Measurements from ENCODE around the gene SLC8A2.

Gene SLC8A2

DNA sequence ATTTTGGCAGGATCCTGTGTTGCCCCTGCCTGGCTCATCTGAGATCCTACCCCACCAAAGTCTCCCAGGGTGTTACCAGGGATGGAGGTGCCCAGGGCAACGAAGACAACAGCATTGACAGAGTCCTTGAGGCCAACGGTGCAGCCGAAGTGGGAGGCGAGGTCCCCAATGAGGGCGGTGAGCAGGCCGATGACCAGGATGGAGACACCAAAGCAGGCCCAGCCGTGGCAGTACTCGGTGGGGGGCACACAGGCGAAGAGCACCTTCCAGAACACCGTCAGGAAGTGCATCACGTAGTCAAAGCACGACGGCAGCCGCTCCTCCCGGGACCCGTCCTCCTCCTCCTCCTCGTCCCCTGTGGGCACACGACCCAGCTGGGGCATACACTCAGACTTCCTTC lies 39.6 kb downstream of the SLC8A2 start:
- Histone ChIP-seq H3K27me3 (ENCODE audit: control insufficient read depth in 2 of 2, insufficient read depth in 2 of 2, low read length in 2 of 2) (peaks cover 17 to 30% of the 10 kb centered on the region in 2 donors), H3K36me3 (ENCODE audit: control insufficient read depth in 2 of 2, insufficient read depth in 2 of 2, low read length in 2 of 2) (no peaks in the 10 kb centered on the region), H3K27ac (ENCODE audit: low read depth in 2 of 2, low read length in 2 of 2) (no peak overlapping the region), H3K9ac (ENCODE audit: low read depth in 1 of 2, low read length in 2 of 2) (no peak overlapping the region), H3K9me3 (ENCODE audit: control insufficient read depth in 2 of 2, low read length in 2 of 2) (no peaks in the 10 kb centered on the region), H3K4me3 (ENCODE audit: low read length in 2 of 2) (no peak overlapping the region), H3K4me1 (ENCODE audit: control insufficient read depth in 2 of 2, insufficient read depth in 2 of 2, low read length in 2 of 2) (peaks cover 7 to 11% of the 10 kb centered on the region in 2 donors)

DNA sequence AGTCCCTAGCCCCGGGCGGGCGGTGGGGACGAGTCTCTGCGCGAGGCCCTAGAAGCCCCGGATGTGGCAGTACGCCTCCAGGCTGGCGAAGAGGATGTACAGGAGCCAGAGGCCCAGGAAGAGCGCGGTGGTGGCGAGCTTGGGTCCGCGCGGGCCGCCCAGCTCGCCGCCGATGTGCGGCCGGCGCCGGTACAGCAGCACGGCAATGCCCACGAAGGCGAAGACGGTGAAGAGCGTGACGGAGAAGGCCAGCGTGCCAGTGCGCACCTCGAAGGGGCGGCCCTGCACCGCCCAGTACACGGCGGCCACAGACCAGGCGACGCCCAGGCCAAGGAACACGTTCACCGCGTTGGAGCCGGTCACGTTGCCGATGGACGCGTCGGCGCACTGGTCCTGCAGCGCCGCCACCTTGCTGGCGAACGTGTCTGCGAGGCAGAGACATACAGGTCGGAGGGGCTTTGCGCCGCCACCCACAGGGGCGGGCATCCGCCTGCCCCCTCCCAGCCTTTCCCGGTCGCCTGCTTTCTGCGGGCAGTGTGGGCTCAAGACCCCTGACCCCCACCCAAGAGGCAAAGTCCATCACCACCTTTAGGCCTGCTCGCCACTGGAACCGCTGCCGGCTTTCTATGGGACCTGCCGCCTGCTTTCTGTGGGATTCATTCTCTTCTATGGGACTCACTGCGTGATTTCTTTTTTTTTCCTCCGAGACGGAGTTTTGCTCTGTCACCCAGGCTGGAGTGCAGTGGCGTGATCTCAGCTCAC lies 41.5 kb downstream of the SLC8A2 start:
- Histone ChIP-seq H3K4me3 (ENCODE audit: low read length in 2 of 2) (peak overlapping the region in 1 of 2 donors; percentile 29), H3K9ac (ENCODE audit: low read depth in 1 of 2, low read length in 2 of 2) (no peak overlapping the region), H3K4me1 (ENCODE audit: control insufficient read depth in 2 of 2, insufficient read depth in 2 of 2, low read length in 2 of 2) (peaks cover 7 to 11% of the 10 kb centered on the region in 2 donors), H3K36me3 (ENCODE audit: control insufficient read depth in 2 of 2, insufficient read depth in 2 of 2, low read length in 2 of 2) (no peaks in the 10 kb centered on the region), H3K27ac (ENCODE audit: low read depth in 2 of 2, low read length in 2 of 2) (no peak overlapping the region), H3K27me3 (ENCODE audit: control insufficient read depth in 2 of 2, insufficient read depth in 2 of 2, low read length in 2 of 2) (peaks cover 17 to 34% of the 10 kb centered on the region in 2 donors), H3K9me3 (ENCODE audit: control insufficient read depth in 2 of 2, low read length in 2 of 2) (no peaks in the 10 kb centered on the region)

DNA sequence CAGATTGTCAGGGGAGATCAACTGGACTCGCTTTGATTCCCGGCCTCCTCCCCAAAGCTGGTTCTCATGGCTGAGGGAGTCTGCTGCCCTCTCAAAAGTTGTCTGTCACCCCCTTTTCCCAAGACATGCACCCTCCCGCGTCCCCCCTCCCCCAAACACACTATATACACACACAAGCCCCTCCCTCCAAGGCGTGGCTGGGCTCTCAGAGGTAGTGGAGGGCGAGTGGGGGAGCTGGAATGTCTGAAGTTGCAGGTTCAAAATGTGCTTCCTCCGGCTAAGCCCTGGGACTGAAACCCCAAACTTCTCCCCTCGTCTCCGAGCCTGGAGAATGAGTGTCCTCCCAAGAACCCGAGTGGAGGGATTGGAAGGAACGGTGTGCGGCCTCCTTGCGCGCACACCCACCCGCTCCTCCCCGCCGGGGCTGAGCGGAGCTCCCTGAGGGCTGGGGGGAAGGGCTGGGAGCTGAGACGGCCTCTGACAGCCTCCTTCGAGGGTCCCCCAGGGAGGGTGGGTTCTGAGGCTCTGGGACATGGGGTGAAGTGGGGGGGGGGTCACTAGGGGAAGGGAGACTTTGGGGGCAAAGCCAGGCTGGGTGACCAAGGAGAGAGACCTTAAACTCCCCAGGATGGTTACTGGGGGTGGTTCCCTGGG lies 42.4 kb downstream of the SLC8A2 start:
- no peak overlapping the region for H3K9ac ChIP-seq (ENCODE audit: low read depth in 1 of 2, low read length in 2 of 2)
- no peak overlapping the region for H3K4me3 ChIP-seq (ENCODE audit: low read length in 2 of 2)
- H3K9me3 ChIP-seq (ENCODE audit: control insufficient read depth in 2 of 2, low read length in 2 of 2): no peaks in the 10 kb centered on the region
- peaks cover 7 to 11% of the 10 kb centered on the region in 2 donors for H3K4me1 ChIP-seq (ENCODE audit: control insufficient read depth in 2 of 2, insufficient read depth in 2 of 2, low read length in 2 of 2)
- no peaks in the 10 kb centered on the region for H3K36me3 ChIP-seq (ENCODE audit: control insufficient read depth in 2 of 2, insufficient read depth in 2 of 2, low read length in 2 of 2)
- H3K27me3 ChIP-seq (ENCODE audit: control insufficient read depth in 2 of 2, insufficient read depth in 2 of 2, low read length in 2 of 2): peaks cover 17 to 36% of the 10 kb centered on the region in 2 donors
- H3K27ac ChIP-seq (ENCODE audit: low read depth in 2 of 2, low read length in 2 of 2): no peak overlapping the region

DNA sequence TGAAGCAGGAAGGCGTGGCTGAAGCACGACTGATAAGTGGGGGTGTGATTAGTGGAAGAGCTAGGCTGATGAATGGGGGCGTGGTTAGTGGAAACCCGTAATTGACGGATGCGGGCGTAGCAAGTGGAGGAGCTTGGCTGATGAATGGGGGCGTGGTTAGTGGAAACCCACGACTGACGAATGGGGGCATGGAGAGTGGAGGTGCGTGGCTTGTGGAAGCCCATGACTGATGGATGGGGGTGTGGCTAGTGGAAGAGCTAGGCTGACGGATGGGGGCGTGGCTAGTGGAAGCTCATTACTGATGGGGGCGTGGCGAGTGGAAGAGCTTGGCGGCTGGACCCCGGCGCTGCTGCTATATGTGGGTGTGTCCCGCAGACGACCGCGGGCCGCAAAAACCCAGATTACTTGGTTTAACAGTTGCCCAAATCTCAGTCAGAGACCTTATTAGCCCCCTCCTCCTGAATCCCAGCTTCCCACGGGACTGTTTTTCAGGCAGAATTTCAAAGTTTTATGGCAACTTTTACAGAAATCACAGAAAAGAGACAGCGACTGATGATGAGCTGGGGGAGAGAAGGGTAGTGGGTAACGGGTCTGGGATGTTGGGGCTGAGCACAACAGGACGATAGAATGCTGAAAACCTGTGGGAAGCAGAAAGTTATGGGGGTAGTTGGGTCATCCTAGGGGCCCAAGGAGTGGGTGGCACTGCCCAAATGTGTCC lies 43.4 kb downstream of the SLC8A2 start:
- no peak overlapping the region for H3K27ac ChIP-seq (ENCODE audit: low read depth in 2 of 2, low read length in 2 of 2)

DNA sequence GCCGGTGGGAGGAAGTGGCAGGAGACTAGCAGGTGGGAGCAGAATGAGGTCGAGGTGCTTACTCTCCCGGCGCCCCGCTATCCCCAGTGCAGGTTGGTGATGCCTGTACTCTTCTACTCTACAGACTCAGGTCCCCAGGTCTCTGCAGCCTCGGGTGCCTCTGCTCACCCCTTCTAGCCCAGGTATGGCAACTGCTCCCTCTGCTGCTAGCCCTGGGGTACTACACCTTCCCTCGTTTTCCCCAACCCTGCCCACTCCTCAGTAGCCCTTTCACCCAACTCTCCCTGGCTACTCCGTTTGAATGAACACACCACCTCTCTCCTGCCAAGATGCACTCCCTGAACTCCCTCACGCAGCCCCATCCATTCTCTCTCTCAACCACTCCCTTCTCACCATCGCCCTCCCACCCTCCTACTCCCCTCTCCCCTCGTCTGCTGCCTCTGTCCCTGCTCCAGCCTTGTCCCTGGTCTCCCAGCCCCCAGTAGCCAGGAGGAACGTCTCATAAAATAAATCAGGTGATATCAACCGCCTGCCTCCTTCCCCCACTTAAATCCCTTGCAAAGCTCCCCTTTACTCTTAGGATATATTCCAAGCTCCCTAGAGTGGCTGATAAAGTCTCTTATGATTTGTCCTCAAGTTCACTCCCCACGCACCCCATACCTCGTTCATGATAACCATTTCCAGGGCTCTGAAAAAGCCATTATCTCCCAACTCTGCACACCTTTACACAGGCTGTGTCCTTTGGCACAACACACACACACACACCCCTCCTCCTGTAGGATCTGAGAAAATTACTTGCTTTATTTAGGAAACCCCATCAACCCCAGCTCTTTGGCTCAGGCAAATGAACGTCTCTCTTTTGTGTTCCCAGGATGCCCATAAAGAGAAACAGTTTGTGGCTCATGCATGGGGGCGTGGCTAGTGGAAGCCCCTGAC lies 44.2 kb downstream of the SLC8A2 start:
- H3K4me3 ChIP-seq (ENCODE audit: low read length in 2 of 2): peak overlapping the region in 1 of 2 donors; percentile 20
- no peaks in the 10 kb centered on the region for H3K9me3 ChIP-seq (ENCODE audit: control insufficient read depth in 2 of 2, low read length in 2 of 2)
- H3K27me3 ChIP-seq (ENCODE audit: control insufficient read depth in 2 of 2, insufficient read depth in 2 of 2, low read length in 2 of 2): peaks cover 28 to 46% of the 10 kb centered on the region in 2 donors
- H3K4me1 ChIP-seq (ENCODE audit: control insufficient read depth in 2 of 2, insufficient read depth in 2 of 2, low read length in 2 of 2): peaks cover 7 to 11% of the 10 kb centered on the region in 2 donors
- no peaks in the 10 kb centered on the region for H3K36me3 ChIP-seq (ENCODE audit: control insufficient read depth in 2 of 2, insufficient read depth in 2 of 2, low read length in 2 of 2)
- no peak overlapping the region for H3K27ac ChIP-seq (ENCODE audit: low read depth in 2 of 2, low read length in 2 of 2)
- no peak overlapping the region for H3K9ac ChIP-seq (ENCODE audit: low read depth in 1 of 2, low read length in 2 of 2)

More for the DNA sequence above, 43.4 kb downstream of the SLC8A2 start:
- H3K9ac ChIP-seq (ENCODE audit: low read depth in 1 of 2, low read length in 2 of 2): no peak overlapping the region
- peaks cover 20 to 40% of the 10 kb centered on the region in 2 donors for H3K27me3 ChIP-seq (ENCODE audit: control insufficient read depth in 2 of 2, insufficient read depth in 2 of 2, low read length in 2 of 2)
- H3K4me1 ChIP-seq (ENCODE audit: control insufficient read depth in 2 of 2, insufficient read depth in 2 of 2, low read length in 2 of 2): peaks cover 7 to 11% of the 10 kb centered on the region in 2 donors
- H3K9me3 ChIP-seq (ENCODE audit: control insufficient read depth in 2 of 2, low read length in 2 of 2): no peaks in the 10 kb centered on the region
- no peaks in the 10 kb centered on the region for H3K36me3 ChIP-seq (ENCODE audit: control insufficient read depth in 2 of 2, insufficient read depth in 2 of 2, low read length in 2 of 2)
- H3K4me3 ChIP-seq (ENCODE audit: low read length in 2 of 2): peak overlapping the region in 1 of 2 donors; percentile 20

DNA sequence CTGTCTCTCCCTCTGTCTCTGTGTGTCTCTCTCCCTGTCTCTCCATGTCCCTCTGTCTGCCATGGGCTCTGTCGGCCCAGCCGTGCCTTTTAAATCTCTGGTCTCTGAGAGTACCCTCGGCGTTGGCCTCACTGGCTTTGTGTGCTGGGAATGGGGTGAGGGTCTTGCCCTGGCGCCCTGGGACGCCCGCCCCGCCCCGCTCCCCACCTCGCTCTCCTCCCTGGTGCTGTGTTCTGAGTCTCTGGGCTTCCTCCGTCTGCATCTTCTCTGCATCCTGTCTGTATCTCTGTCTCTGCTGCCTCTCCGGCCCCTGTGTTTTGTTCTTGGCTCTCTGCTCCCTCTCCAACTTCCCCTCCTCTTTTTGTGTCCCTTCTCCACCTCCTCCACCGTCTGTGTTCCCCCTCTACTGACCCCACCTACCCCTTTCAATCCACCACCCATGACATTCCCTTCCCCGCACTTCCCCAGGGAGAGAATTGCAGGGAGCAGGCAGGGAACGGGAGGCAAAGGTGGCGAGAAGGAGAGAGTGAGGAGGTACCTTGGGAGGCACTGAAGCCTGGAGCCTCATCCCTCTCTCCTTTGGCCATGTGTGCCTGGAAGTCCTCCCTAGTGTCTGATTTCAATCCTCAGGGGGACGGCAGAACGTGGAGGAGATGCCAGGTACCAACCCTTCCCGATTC lies 48.4 kb downstream of the SLC8A2 start:
- H3K4me1 ChIP-seq (ENCODE audit: control insufficient read depth in 2 of 2, insufficient read depth in 2 of 2, low read length in 2 of 2): no peaks in the 10 kb centered on the region
- H3K4me3 ChIP-seq (ENCODE audit: low read length in 2 of 2): no peak overlapping the region
- no peak overlapping the region for H3K27ac ChIP-seq (ENCODE audit: low read depth in 2 of 2, low read length in 2 of 2)
- no peaks in the 10 kb centered on the region for H3K36me3 ChIP-seq (ENCODE audit: control insufficient read depth in 2 of 2, insufficient read depth in 2 of 2, low read length in 2 of 2)
- no peaks in the 10 kb centered on the region for H3K9me3 ChIP-seq (ENCODE audit: control insufficient read depth in 2 of 2, low read length in 2 of 2)
- peaks cover 39 to 46% of the 10 kb centered on the region in 2 donors for H3K27me3 ChIP-seq (ENCODE audit: control insufficient read depth in 2 of 2, insufficient read depth in 2 of 2, low read length in 2 of 2)
- no peak overlapping the region for H3K9ac ChIP-seq (ENCODE audit: low read depth in 1 of 2, low read length in 2 of 2)

DNA sequence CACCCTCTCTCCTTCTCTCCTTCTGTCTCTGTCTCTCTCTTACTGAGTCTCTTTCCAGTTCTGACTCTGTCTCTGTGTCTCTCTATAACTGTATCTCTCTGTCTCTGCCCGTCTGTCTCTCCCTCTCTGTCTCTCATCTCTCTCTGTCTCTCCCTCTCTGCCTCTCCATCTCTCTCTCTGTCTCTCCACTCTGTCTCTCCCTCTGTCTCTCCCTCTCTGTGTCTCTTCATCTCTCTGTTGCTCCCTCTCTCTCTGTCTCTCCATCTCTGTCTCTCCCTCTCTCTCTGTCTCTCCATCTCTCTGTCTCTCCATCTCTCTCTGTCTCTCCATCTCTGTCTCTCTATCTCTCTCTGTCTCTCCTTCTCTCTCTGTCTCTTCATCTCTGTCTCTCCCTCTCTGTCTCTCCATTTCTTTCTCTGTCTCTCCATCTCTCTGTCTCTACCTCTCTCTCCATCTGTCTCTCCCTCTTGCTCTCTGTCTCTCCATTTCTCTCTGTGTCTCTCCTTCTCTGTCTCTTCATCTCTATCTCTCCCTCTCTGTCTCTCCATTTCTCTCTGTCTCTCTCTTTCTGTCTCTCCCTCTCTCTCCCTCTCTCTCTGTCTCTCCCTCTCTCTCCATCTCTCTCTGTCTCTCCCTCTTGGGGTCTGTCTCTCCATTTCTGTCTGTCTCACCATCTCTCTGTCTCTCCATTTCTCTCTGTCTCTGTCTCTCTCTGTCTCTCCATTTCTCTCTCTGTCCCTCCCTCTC lies 49.1 kb downstream of the SLC8A2 start:
- H3K27me3 ChIP-seq (ENCODE audit: control insufficient read depth in 2 of 2, insufficient read depth in 2 of 2, low read length in 2 of 2): peaks cover 43 to 52% of the 10 kb centered on the region in 2 donors
- H3K4me3 ChIP-seq (ENCODE audit: low read length in 2 of 2): no peak overlapping the region
- no peaks in the 10 kb centered on the region for H3K9me3 ChIP-seq (ENCODE audit: control insufficient read depth in 2 of 2, low read length in 2 of 2)
- no peak overlapping the region for H3K9ac ChIP-seq (ENCODE audit: low read depth in 1 of 2, low read length in 2 of 2)
- no peak overlapping the region for H3K27ac ChIP-seq (ENCODE audit: low read depth in 2 of 2, low read length in 2 of 2)
- peaks cover 0 to 3% of the 10 kb centered on the region in 2 donors for H3K4me1 ChIP-seq (ENCODE audit: control insufficient read depth in 2 of 2, insufficient read depth in 2 of 2, low read length in 2 of 2)
- no peaks in the 10 kb centered on the region for H3K36me3 ChIP-seq (ENCODE audit: control insufficient read depth in 2 of 2, insufficient read depth in 2 of 2, low read length in 2 of 2)

DNA sequence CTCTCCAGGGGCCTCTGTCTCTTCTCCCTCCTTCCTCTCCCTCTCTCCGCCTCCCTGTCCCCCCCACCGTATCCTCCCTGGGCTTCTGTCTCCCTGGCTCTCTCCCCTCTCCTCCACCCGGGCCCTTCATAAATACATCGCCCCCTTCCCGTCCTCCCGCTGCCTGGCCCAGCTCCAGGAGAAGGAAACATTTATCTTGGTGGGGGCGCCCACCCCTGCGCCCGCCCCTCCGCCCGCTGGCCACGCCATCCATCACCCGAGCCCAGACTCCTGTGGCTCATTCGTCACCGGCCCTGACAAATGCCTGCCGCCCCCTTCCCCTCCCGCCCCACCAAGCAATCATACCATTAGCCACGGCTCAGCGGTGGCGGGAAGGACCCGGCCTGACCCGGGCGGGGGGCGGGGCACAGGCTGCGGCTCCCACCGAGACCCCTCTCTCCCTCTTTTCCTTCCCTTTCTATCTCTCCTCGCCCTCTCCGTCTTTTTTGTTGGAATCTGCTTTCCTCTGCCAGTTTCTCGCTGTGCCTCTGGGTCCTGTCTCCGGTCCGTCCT lies 49.8 kb downstream of the SLC8A2 start:
- Histone ChIP-seq H3K4me1 (ENCODE audit: control insufficient read depth in 2 of 2, insufficient read depth in 2 of 2, low read length in 2 of 2) (peaks cover 0 to 3% of the 10 kb centered on the region in 2 donors), H3K9me3 (ENCODE audit: control insufficient read depth in 2 of 2, low read length in 2 of 2) (no peaks in the 10 kb centered on the region), H3K36me3 (ENCODE audit: control insufficient read depth in 2 of 2, insufficient read depth in 2 of 2, low read length in 2 of 2) (no peaks in the 10 kb centered on the region), H3K4me3 (ENCODE audit: low read length in 2 of 2) (no peak overlapping the region), H3K9ac (ENCODE audit: low read depth in 1 of 2, low read length in 2 of 2) (no peak overlapping the region), H3K27ac (ENCODE audit: low read depth in 2 of 2, low read length in 2 of 2) (no peak overlapping the region), H3K27me3 (ENCODE audit: control insufficient read depth in 2 of 2, insufficient read depth in 2 of 2, low read length in 2 of 2) (peaks cover 49 to 59% of the 10 kb centered on the region in 2 donors)
